Caco-2 (cell line): ENCODE results near the gene SNX24. TPM values are rescaled to one million over a fixed set of nuclear protein-coding genes. Genes with fewer than 3 reads are reported as not detected.

ENCODE experiments used
- BruUV-seq: library from RNA; stranded (reverse); fragments of 400-500 nt; replicated peaks from 2 replicates; lab custom pipeline; 2021; lab: Mats Ljungman, UMichigan
- CTCF ChIA-PET: fragments of 300-600 bp; sonication (Branson Sonifier 250); formaldehyde crosslinking; loops from one replicate; lab custom pipeline; 2022; ENCODE audit warnings: antibody characterized with exemption; lab: Charles Lee
- POLR2A ChIA-PET: fragments of 300-600 bp; sonication (Branson Sonifier 250); formaldehyde crosslinking; loops from one replicate; lab custom pipeline; 2022; ENCODE audit warnings: antibody characterized with exemption; lab: Charles Lee
- DNase-seq, 2 experiments: peaks; one replicate each; pipeline versions ENCODE4 v3.0.0 to v3.0.0-alpha.2; 2020 to 2022
- H3K27me3 ChIP-seq: replicated peaks from 2 replicates; pipeline ENCODE4 v1.6.0; 2011; ENCODE audit warnings: low read length; ENCODE audit not compliant: control insufficient read depth, insufficient read depth
- H3K36me3 ChIP-seq: 2 replicates; pipeline ENCODE4 v1.5.1; 2011; ENCODE audit warnings: low read length; ENCODE audit not compliant: control insufficient read depth, insufficient read depth
- H3K4me1 ChIP-seq: fragments of 250-450 bp; sonication (Bioruptor Pico); 2 replicates; pipeline ENCODE4 v1.5.1; 2020; ENCODE audit warnings: mild to moderate bottlenecking
- H3K4me3 ChIP-seq: 2 replicates; pipeline ENCODE4 v1.5.1; 2011; ENCODE audit warnings: low read depth, mild to moderate bottlenecking, control low read depth, low read length
- H3K9me3 ChIP-seq: fragments of 250-450 bp; sonication (Bioruptor Pico); 2 replicates; pipeline ENCODE4 v1.5.1; 2020; ENCODE audit warnings: mild to moderate bottlenecking, moderate library complexity
- H3K27ac Mint-ChIP-seq: one replicate; pipeline ENCODE4 v1.8.0; 2022; ENCODE audit warnings: mixed read lengths; ENCODE audit not compliant: unreplicated experiment
- H3K27me3 Mint-ChIP-seq: one replicate; pipeline ENCODE4 v1.8.0; 2022; ENCODE audit warnings: mixed read lengths; ENCODE audit not compliant: insufficient read depth, unreplicated experiment
- H3K36me3 Mint-ChIP-seq: one replicate; pipeline ENCODE4 v1.8.0; 2022; ENCODE audit warnings: mild to moderate bottlenecking, mixed read lengths; ENCODE audit not compliant: insufficient read depth, unreplicated experiment
- H3K4me1 Mint-ChIP-seq: one replicate; pipeline ENCODE4 v1.8.0; 2022; ENCODE audit warnings: low read depth, mixed read lengths; ENCODE audit not compliant: unreplicated experiment
- H3K4me3 Mint-ChIP-seq: one replicate; pipeline ENCODE4 v1.8.0; 2022; ENCODE audit warnings: mild to moderate bottlenecking, moderate library complexity, mixed read lengths; ENCODE audit not compliant: unreplicated experiment
- H3K9me3 Mint-ChIP-seq: one replicate; pipeline ENCODE4 v1.8.0; 2022; ENCODE audit warnings: mixed read lengths; ENCODE audit not compliant: unreplicated experiment
- intact Hi-C: fragments of 100-400 bp; cut with micrococcal nuclease; formaldehyde crosslinking; loops from one replicate; pipeline ENCODE4 v1.10.0; 2022; ENCODE audit not compliant: unreplicated experiment
- total RNA-seq: library from RNA; stranded (reverse); gene quantifications from 2 replicates; pipeline ENCODE4 v1.2.3, GENCODE V29; 2022
- TF ChIP-seq, protein P1 (sequence below), 2 experiments: fragments of 200-600 bp in 1 of 2; IDR thresholded peaks; 1 replicate in 1 of 2; 2 replicates in 1 of 2; pipeline versions ENCODE4 v1.5.1 to v1.8.0; 2011 to 2022; ENCODE audit warnings: antibody characterized with exemption in 1 of 2, control low read depth in 1 of 2, inconsistent platforms in 1 of 2, low read depth in 1 of 2, low read length in 1 of 2, mild to moderate bottlenecking in 1 of 2, moderate library complexity in 1 of 2; ENCODE audit not compliant: insufficient read depth in 1 of 2, severe bottlenecking in 1 of 2, unreplicated experiment in 1 of 2

SNX24 gene
- total RNA-seq, 1 experiment from 2014 or later = 38.4 TPM

- no peaks in the 10 kb centered on the region for H3K36me3 ChIP-seq
- Mint-ChIP-seq H3K4me1 (peaks cover 6% of the 10 kb centered on the region), H3K27me3 (no peaks in the 10 kb centered on the region), H3K27ac (no peak overlapping the region), H3K9me3 (no peaks in the 10 kb centered on the region), H3K36me3 (no peaks in the 10 kb centered on the region), H3K4me3 (no peak overlapping the region)
- CTCF ChIA-PET = no interaction called here
- H3K4me3 ChIP-seq = no peak overlapping the region
- POLR2A ChIA-PET = no interaction called here
- no peaks in the 10 kb centered on the region for H3K4me1 ChIP-seq
- no peak for DNase-seq
- no peaks in the 10 kb centered on the region for H3K27me3 ChIP-seq
- no TSS peak for BruUV-seq
- intact Hi-C loops = no loop called here
- TF ChIP-seq, protein P1, sequence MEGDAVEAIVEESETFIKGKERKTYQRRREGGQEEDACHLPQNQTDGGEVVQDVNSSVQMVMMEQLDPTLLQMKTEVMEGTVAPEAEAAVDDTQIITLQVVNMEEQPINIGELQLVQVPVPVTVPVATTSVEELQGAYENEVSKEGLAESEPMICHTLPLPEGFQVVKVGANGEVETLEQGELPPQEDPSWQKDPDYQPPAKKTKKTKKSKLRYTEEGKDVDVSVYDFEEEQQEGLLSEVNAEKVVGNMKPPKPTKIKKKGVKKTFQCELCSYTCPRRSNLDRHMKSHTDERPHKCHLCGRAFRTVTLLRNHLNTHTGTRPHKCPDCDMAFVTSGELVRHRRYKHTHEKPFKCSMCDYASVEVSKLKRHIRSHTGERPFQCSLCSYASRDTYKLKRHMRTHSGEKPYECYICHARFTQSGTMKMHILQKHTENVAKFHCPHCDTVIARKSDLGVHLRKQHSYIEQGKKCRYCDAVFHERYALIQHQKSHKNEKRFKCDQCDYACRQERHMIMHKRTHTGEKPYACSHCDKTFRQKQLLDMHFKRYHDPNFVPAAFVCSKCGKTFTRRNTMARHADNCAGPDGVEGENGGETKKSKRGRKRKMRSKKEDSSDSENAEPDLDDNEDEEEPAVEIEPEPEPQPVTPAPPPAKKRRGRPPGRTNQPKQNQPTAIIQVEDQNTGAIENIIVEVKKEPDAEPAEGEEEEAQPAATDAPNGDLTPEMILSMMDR (IDR thresholded peaks at IDR 0.05; ENCODE audit: insufficient read depth in 1 of 2, low read depth in 1 of 2, low read length in 1 of 2, severe bottlenecking in 1 of 2, unreplicated experiment in 1 of 2) = no peak
- H3K9me3 ChIP-seq = no peaks in the 10 kb centered on the region
These were observed 166.9 kb downstream of the SNX24 start for GRCh38 chr5:123012321-123012720.

GRCh38 chr5:123014689-123015088 lies 169.3 kb downstream of the SNX24 start:
- no peak overlapping the region for H3K27ac Mint-ChIP-seq
- no peak for DNase-seq

GRCh38 chr5:123028222-123028621 lies 182.8 kb downstream of the SNX24 start:
- Histone ChIP-seq H3K4me3 (no peak overlapping the region), H3K27me3 (no peaks in the 10 kb centered on the region), H3K9me3 (no peaks in the 10 kb centered on the region), H3K36me3 (no peaks in the 10 kb centered on the region), H3K4me1 (no peaks in the 10 kb centered on the region)
- Mint-ChIP-seq H3K4me3 (no peak overlapping the region), H3K27ac (no peak overlapping the region), H3K9me3 (no peaks in the 10 kb centered on the region), H3K36me3 (peaks cover 6% of the 10 kb centered on the region), H3K27me3 (no peaks in the 10 kb centered on the region), H3K4me1 (no peaks in the 10 kb centered on the region)
- ChIA-PET CTCF (no interaction called here), POLR2A (interaction anchor here (0.7 kb wide), 1 partner anchor 75 kb away, joined by 5 read pairs; no protein-coding TSS in a partner anchor)
- BruUV-seq = no TSS peak
- intact Hi-C loops = no loop called here
- no peak for DNase-seq
- TF ChIP-seq, protein P1 (IDR thresholded peaks at IDR 0.05; ENCODE audit: insufficient read depth in 1 of 2, low read depth in 1 of 2, low read length in 1 of 2, severe bottlenecking in 1 of 2, unreplicated experiment in 1 of 2) = no peak

More at GRCh38 chr5:123014689-123015088, 169.3 kb downstream of the SNX24 start:
- no peak overlapping the region for H3K4me3 ChIP-seq
- no peaks in the 10 kb centered on the region; the same call in 1 of the 2 replicates for H3K27me3 ChIP-seq
- no TSS peak for BruUV-seq
- H3K9me3 Mint-ChIP-seq = no peaks in the 10 kb centered on the region
- no peaks in the 10 kb centered on the region for H3K36me3 Mint-ChIP-seq
- H3K27me3 Mint-ChIP-seq = no peaks in the 10 kb centered on the region
- TF ChIP-seq, protein P1 (IDR thresholded peaks at IDR 0.05; ENCODE audit: insufficient read depth in 1 of 2, low read depth in 1 of 2, low read length in 1 of 2, severe bottlenecking in 1 of 2, unreplicated experiment in 1 of 2) = no peak
- H3K36me3 ChIP-seq = no peaks in the 10 kb centered on the region
- H3K4me1 Mint-ChIP-seq = peaks cover 6% of the 10 kb centered on the region
- H3K9me3 ChIP-seq = no peaks in the 10 kb centered on the region
- no peaks in the 10 kb centered on the region for H3K4me1 ChIP-seq
- no peak overlapping the region for H3K4me3 Mint-ChIP-seq
- intact Hi-C loops = no loop called here
- ChIA-PET CTCF (no interaction called here), POLR2A (no interaction called here)
